DMS114 treated with DMSO at 0.1 percent for 48 hours (cell line): ENCODE results near the gene CLK3.
A peak's percentile ranks its signal among the peaks of the same experiment; 100 is the strongest.

ENCODE experiments used
- DNase-seq: peaks from one replicate; lab custom pipeline; 2025; ENCODE audit not compliant: unreplicated experiment; lab: John Stamatoyannopoulos, UW

Gene CLK3

GRCh38 chr15:74603026-74603788 lies 12.4 kb upstream of the CLK3 start:
- DNase-seq, result no peak

GRCh38 chr15:74603789-74604705 lies 11.6 kb upstream of the CLK3 start:
- no peak for DNase-seq

GRCh38 chr15:74604983-74605794 lies 10.4 kb upstream of the CLK3 start:
- no peak for DNase-seq

GRCh38 chr15:74605795-74606150 lies 9.9 kb upstream of the CLK3 start:
- DNase-seq, result no peak

GRCh38 chr15:74608786-74609185 lies 6.8 kb upstream of the CLK3 start:
- no peak for DNase-seq

- no peak for DNase-seq
Measured at GRCh38 chr15:74609938-74610301, 5.7 kb upstream of the CLK3 start.

- no peak for DNase-seq
Measured at GRCh38 chr15:74610302-74610951, 5.2 kb upstream of the CLK3 start.

GRCh38 chr15:74611341-74611740 lies 4.3 kb upstream of the CLK3 start:
- DNase-seq, result no peak

GRCh38 chr15:74611834-74612233 lies 3.8 kb upstream of the CLK3 start:
- no peak for DNase-seq

- DNase-seq, result no peak
Measured at GRCh38 chr15:74612677-74613076, 3.0 kb upstream of the CLK3 start.

- DNase-seq, result no peak
Measured at GRCh38 chr15:74613089-74613952, 2.3 kb upstream of the CLK3 start.

- DNase-seq, result no peak
Measured at GRCh38 chr15:74613953-74614743, 1.5 kb upstream of the CLK3 start.

- peak; percentile 78 for DNase-seq
Measured at GRCh38 chr15:74614744-74615507, 710 bp upstream of the CLK3 start.

- no peak for DNase-seq
Measured at GRCh38 chr15:74616366-74616939, 817 bp downstream of the CLK3 start.

- DNase-seq, result no peak
Measured at GRCh38 chr15:74616996-74617395, 1.4 kb downstream of the CLK3 start.

GRCh38 chr15:74618841-74619596 lies 3.4 kb downstream of the CLK3 start:
- DNase-seq, result no peak

GRCh38 chr15:74619916-74620635 lies 4.4 kb downstream of the CLK3 start:
- no peak for DNase-seq
